H9 (cell line): ENCODE data around the gene IGFL4. TPM values are rescaled to one million over a fixed set of nuclear protein-coding genes. Genes with fewer than 3 reads are reported as not detected.

ENCODE experiments used
- DNase-seq: peaks from one replicate; pipeline ENCODE4 v3.0.0-alpha.2; 2017
- H2AFZ ChIP-seq: one replicate; pipeline ENCODE4 v1.6.1; 2013; ENCODE audit warnings: mild to moderate bottlenecking, low read length, control low read depth, moderate library complexity
- H2AK5ac ChIP-seq: 2 replicates; pipeline ENCODE4 v1.6.1; 2013; ENCODE audit warnings: low read length, control low read depth, mixed read lengths; ENCODE audit not compliant: insufficient read length
- H2BK120ac ChIP-seq: one replicate; pipeline ENCODE4 v1.6.1; 2013; ENCODE audit warnings: low read depth, mild to moderate bottlenecking, low read length, control low read depth, inconsistent platforms; ENCODE audit not compliant: poor library complexity, severe bottlenecking
- H2BK12ac ChIP-seq: 2 replicates; pipeline ENCODE4 v1.6.1; 2013; ENCODE audit warnings: low read length, control low read depth, mixed read lengths, low read depth; ENCODE audit not compliant: insufficient read length
- H2BK15ac ChIP-seq: 2 replicates; pipeline ENCODE4 v1.6.1; 2013; ENCODE audit warnings: low read depth, low read length, control low read depth
- H2BK20ac ChIP-seq: one replicate; pipeline ENCODE4 v1.6.1; 2013; ENCODE audit warnings: low read depth, mild to moderate bottlenecking, low read length, control low read depth, inconsistent platforms; ENCODE audit not compliant: poor library complexity, severe bottlenecking
- H2BK5ac ChIP-seq: 2 replicates; pipeline ENCODE4 v1.6.1; 2013; ENCODE audit warnings: low read length, control low read depth, mixed read lengths; ENCODE audit not compliant: insufficient read length
- H3K14ac ChIP-seq: 2 replicates; pipeline ENCODE4 v1.6.1; 2013; ENCODE audit warnings: low read length, control low read depth; ENCODE audit not compliant: insufficient read depth
- H3K18ac ChIP-seq: 2 replicates; pipeline ENCODE4 v1.6.1; 2013; ENCODE audit warnings: low read depth, mild to moderate bottlenecking, mixed read lengths, low read length, control low read depth; ENCODE audit not compliant: insufficient read length
- H3K23ac ChIP-seq: 2 replicates; pipeline ENCODE4 v1.6.1; 2013; ENCODE audit warnings: low read length, control low read depth, mixed read lengths, low read depth; ENCODE audit not compliant: insufficient read length
- H3K23me2 ChIP-seq: 2 replicates; pipeline ENCODE4 v1.6.1; 2013; ENCODE audit warnings: low read depth, mild to moderate bottlenecking, mixed read lengths, low read length, control low read depth; ENCODE audit not compliant: insufficient read length, poor library complexity, severe bottlenecking
- H3K27ac ChIP-seq: 2 replicates; pipeline ENCODE4 v1.5.1; 2013; ENCODE audit warnings: low read length, control low read depth, mixed read lengths, low read depth; ENCODE audit not compliant: insufficient read length
- H3K27me3 ChIP-seq: 2 replicates; pipeline ENCODE4 v1.6.1; 2013; ENCODE audit warnings: low read length, control low read depth, inconsistent platforms; ENCODE audit not compliant: insufficient read depth
- H3K4ac ChIP-seq: 2 replicates; pipeline ENCODE4 v1.6.1; 2013; ENCODE audit warnings: low read depth, mild to moderate bottlenecking, control low read depth, inconsistent platforms, low read length, moderate library complexity
- H3K4me1 ChIP-seq: 2 replicates; pipeline ENCODE4 v1.6.1; 2013; ENCODE audit warnings: low read length, control low read depth, inconsistent platforms; ENCODE audit not compliant: insufficient read depth
- H3K4me2 ChIP-seq: 2 replicates; pipeline ENCODE4 v1.6.1; 2013; ENCODE audit warnings: low read length, control low read depth, mixed read lengths; ENCODE audit not compliant: insufficient read length, insufficient read depth
- H3K56ac ChIP-seq: 2 replicates; pipeline ENCODE4 v1.6.1; 2013; ENCODE audit warnings: low read depth, mild to moderate bottlenecking, mixed read lengths, low read length, control low read depth; ENCODE audit not compliant: insufficient read length
- H3K79me1 ChIP-seq: 2 replicates; pipeline ENCODE4 v1.6.1; 2013; ENCODE audit warnings: low read depth, mild to moderate bottlenecking, moderate library complexity, low read length, control low read depth, inconsistent platforms; ENCODE audit not compliant: insufficient read depth, poor library complexity, severe bottlenecking
- H3K79me2 ChIP-seq: 2 replicates; pipeline ENCODE4 v1.6.1; 2013; ENCODE audit warnings: low read length, control low read depth, inconsistent platforms; ENCODE audit not compliant: insufficient read depth
- H3K9ac ChIP-seq: 2 replicates; pipeline ENCODE4 v1.6.1; 2013; ENCODE audit warnings: low read length, control low read depth, mixed read lengths; ENCODE audit not compliant: insufficient read length; ENCODE audit errors: extremely low read depth
- H3K9me3 ChIP-seq: one replicate; pipeline ENCODE4 v1.6.1; 2013; ENCODE audit warnings: low read depth, low read length, inconsistent platforms; ENCODE audit not compliant: control insufficient read depth
- H3T11ph ChIP-seq: one replicate; pipeline ENCODE4 v1.6.1; 2013; ENCODE audit warnings: mild to moderate bottlenecking, low read length, control low read depth, inconsistent platforms
- H4K20me1 ChIP-seq: one replicate; pipeline ENCODE4 v1.6.1; 2013; ENCODE audit not compliant: control insufficient read depth, insufficient read length, insufficient read depth
- H4K5ac ChIP-seq: 2 replicates; pipeline ENCODE4 v1.6.1; 2013; ENCODE audit warnings: low read depth, mild to moderate bottlenecking, mixed read lengths, low read length, control low read depth; ENCODE audit not compliant: insufficient read length
- H4K8ac ChIP-seq: replicated peaks from 2 replicates; pipeline ENCODE4 v1.6.1; 2013; ENCODE audit warnings: low read length, control low read depth, mixed read lengths, low read depth; ENCODE audit not compliant: insufficient read length
- H4K91ac ChIP-seq: 2 replicates; pipeline ENCODE4 v1.6.1; 2013; ENCODE audit warnings: low read depth, mild to moderate bottlenecking, moderate library complexity, mixed read lengths, low read length, control low read depth; ENCODE audit not compliant: insufficient read length
- H3K27ac Mint-ChIP-seq, 3 experiments: 2 replicates in 2 of 3; 3 replicates in 1 of 3; pipeline ENCODE4 v1.8.0; 2020 to 2021; ENCODE audit warnings: mixed read lengths in 3 of 3, mild to moderate bottlenecking in 1 of 3, moderate library complexity in 1 of 3
- H3K27me3 Mint-ChIP-seq: 2 replicates; pipeline ENCODE4 v1.8.0; 2021; ENCODE audit warnings: low read depth, mild to moderate bottlenecking, moderate library complexity, mixed read lengths
- H3K36me3 Mint-ChIP-seq, 3 experiments: 2 replicates in 2 of 3; 3 replicates in 1 of 3; pipeline ENCODE4 v1.8.0; 2020 to 2021; ENCODE audit warnings: low read depth in 3 of 3, mixed read lengths in 3 of 3; ENCODE audit not compliant: insufficient read depth in 1 of 3
- H3K4me1 Mint-ChIP-seq, 2 experiments: 2 replicates each; pipeline ENCODE4 v1.8.0; 2020; ENCODE audit warnings: mixed read lengths in 2 of 2
- H3K4me3 Mint-ChIP-seq, 2 experiments: 2 replicates in 1 of 2; 3 replicates in 1 of 2; pipeline ENCODE4 v1.8.0; 2020 to 2021; ENCODE audit warnings: mild to moderate bottlenecking in 2 of 2, mixed read lengths in 2 of 2, moderate library complexity in 1 of 2
- H3K9me3 Mint-ChIP-seq, 2 experiments: 2 replicates in 1 of 2; 3 replicates in 1 of 2; pipeline ENCODE4 v1.8.0; 2020; ENCODE audit warnings: mild to moderate bottlenecking in 2 of 2, mixed read lengths in 2 of 2, moderate library complexity in 1 of 2
- WGBS: extraction: QIAGEN DNeasy Blood & Tissue Kit; methylation state at CpG from one replicate; pipeline ENCODE4 v1.1.7; 2013; ENCODE audit warnings: missing lambda C conversion rate, low lambda C conversion rate, mixed read lengths; ENCODE audit not compliant: insufficient read length; ENCODE audit errors: extremely low coverage; 5-methylcytosine and 5-hydroxymethylcytosine counted together
- total RNA-seq: library from RNA; stranded (reverse); gene quantifications from 2 replicates; pipeline ENCODE4 v1.2.1, GENCODE V29; 2021
- TF ChIP-seq, protein P1 (sequence below): fragments of 200-600 bp; sonication (generic); conservative IDR thresholded peaks from 3 replicates; pipeline ENCODE4 v1.8.0; 2021; ENCODE audit warnings: antibody characterized with exemption, mild to moderate bottlenecking

The IGFL4 gene
- total RNA-seq, 1 experiment from 2014 or later: 0.33 TPM

DNA sequence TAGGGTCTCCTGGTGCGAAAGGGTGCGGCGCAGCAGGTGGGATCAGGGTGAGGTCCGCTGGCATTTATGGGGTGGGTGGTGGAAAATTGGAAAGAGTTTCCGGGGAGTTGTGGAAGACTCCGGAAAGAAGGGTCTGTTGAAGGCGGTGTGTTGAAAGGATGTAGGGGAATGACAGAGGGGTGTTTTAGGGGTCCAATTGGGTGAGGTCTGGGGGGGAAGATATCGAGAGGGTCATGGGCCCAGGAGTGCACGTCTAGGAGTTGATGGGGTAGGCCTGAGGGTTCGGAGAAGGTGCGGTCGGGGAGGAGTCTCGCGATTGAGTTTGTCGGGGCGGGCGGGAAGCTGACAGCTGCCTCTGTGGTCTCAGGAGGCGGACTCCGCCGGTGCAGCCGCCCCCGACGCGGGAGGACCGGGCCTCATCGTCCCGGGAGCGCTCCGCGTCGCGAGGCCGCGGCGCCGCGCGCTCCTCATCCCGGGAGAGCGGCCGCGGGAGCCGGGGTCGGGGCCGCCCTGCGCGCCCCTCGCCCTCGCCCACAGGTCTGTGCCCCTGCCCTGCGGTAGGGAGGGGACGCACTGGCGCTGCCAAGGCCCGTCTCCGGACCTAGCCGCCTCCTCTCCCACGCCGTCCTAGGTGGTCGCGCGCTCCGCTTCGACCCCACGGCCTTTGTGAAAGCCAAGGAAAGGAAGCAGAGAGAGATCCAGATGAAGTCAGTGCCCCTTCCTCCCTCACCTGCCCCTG, 24.9 kb downstream of the IGFL4 start:
- Histone ChIP-seq H2AFZ (no peak overlapping the region), H3K18ac (peak overlapping the region; percentile 76), H4K91ac (no peak overlapping the region), H3K79me2 (no peaks in the 10 kb centered on the region), H3K14ac (no peak overlapping the region), H3K27me3 (peaks cover 7% of the 10 kb centered on the region; the same call in 1 of the 2 replicates), H3K23ac (no peak overlapping the region), H4K5ac (no peak overlapping the region), H2BK20ac (no peak overlapping the region), H2BK5ac (no peak overlapping the region), H3T11ph (no peak overlapping the region), H4K20me1 (no peaks in the 10 kb centered on the region), H3K56ac (no peak overlapping the region), H3K4me2 (peak overlapping the region; percentile 99), H2BK120ac (no peak overlapping the region), H3K27ac (no peak overlapping the region), H3K4me1 (no peaks in the 10 kb centered on the region), H3K9ac (peak overlapping the region; percentile 44), H2BK15ac (no peak overlapping the region; the same call in 1 of the 2 replicates), H3K9me3 (no peaks in the 10 kb centered on the region), H3K79me1 (no peaks in the 10 kb centered on the region), H2AK5ac (no peak overlapping the region), H3K4ac (no peak overlapping the region), H3K23me2 (peaks cover 17% of the 10 kb centered on the region), H4K8ac (no peak overlapping the region), H2BK12ac (no peak overlapping the region)
- Mint-ChIP-seq H3K27ac (peak overlapping the region in 1 of 3 experiments; percentile 27; a peak in 1 of 7 replicates), H3K27me3 (peaks cover 25% of the 10 kb centered on the region), H3K36me3 (peaks cover 2 to 8% (median 7%) of the 10 kb centered on the region in 3 experiments; a peak in 6 of 7 replicates), H3K4me1 (peaks cover 16 to 20% of the 10 kb centered on the region in 2 experiments), H3K9me3 (no peaks in the 10 kb centered on the region; a peak in 1 of 5 replicates), H3K4me3 (peak overlapping the region; percentile 67 to 84)
- no CpG with 5 or more reads among the region's 63 CpGs for WGBS
- TF ChIP-seq, protein P1, sequence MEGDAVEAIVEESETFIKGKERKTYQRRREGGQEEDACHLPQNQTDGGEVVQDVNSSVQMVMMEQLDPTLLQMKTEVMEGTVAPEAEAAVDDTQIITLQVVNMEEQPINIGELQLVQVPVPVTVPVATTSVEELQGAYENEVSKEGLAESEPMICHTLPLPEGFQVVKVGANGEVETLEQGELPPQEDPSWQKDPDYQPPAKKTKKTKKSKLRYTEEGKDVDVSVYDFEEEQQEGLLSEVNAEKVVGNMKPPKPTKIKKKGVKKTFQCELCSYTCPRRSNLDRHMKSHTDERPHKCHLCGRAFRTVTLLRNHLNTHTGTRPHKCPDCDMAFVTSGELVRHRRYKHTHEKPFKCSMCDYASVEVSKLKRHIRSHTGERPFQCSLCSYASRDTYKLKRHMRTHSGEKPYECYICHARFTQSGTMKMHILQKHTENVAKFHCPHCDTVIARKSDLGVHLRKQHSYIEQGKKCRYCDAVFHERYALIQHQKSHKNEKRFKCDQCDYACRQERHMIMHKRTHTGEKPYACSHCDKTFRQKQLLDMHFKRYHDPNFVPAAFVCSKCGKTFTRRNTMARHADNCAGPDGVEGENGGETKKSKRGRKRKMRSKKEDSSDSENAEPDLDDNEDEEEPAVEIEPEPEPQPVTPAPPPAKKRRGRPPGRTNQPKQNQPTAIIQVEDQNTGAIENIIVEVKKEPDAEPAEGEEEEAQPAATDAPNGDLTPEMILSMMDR: no peak
- no peak for DNase-seq
